HG02884 (cell line): ENCODE measurements around the gene ZNF500.
"Not testable (repeated sequence)": the region's sequence is repeated elsewhere in the genome, so short reads cannot be mapped to it uniquely, and the experiment has no call there.

Experiments used
- ATAC-seq: cut with Tn5 transposase; IDR thresholded peaks from one replicate; pipeline ENCODE4 v1.9.1; 2021; ENCODE audit warnings: mild to moderate bottlenecking, moderate library complexity; ENCODE audit not compliant: unreplicated experiment

Gene ZNF500

GRCh38 chr16:4746991-4747574 is 19.9 kb downstream of the ZNF500 start:
- no peak for ATAC-seq

- no peak for ATAC-seq
Measured at GRCh38 chr16:4746215-4746614, 20.7 kb downstream of the ZNF500 start.

DNA sequence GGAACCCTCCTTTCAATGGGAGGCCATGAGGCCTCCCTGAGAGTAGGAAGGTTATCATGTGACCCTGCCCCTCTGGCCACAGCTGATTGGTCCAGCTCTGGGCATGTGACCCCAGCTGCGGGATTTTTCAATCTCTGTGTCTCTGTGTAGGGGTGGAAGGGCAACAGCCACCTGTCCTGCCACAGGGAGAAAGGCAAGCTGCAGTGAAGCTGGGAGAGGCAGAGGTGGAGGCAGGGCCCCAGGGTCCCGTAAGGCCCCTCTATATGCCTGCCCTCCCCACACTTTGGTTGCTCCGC is 21.7 kb downstream of the ZNF500 start:
- ATAC-seq: no peak

DNA sequence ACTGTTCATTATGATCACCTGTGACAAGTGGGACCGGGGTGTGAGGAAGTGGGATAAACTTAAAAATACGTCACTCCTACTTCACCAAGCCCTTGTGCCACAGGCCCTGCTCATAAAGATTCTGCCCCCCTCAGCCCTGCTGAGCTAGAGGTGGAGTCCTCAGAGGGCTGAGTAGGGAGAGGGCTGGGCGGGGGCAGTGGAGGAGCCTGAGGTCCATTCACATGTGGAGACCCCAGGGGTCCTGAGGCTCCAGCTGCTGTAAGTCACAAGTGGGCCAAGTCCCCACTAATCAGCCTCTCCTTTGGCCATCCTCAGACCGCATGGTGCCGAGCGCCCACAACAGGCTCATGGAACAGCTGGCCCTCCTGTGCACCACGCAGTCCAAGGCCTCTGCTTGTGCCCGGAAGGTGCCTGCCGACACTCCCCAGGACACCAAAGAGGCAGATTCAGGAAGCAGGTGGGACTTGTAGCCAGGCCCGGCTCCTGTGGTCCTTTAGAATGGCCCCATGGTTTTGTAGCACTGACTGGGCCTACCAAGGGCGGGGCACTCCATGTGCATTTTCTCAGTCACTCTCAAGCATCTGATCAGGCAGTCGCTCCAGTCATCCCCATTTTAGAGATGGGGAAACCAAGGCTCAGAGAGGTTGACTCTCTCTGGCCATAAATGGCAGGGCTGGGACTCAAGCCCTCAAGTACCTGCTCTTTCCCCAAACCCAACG is 22.2 kb downstream of the ZNF500 start:
- no peak for ATAC-seq

DNA sequence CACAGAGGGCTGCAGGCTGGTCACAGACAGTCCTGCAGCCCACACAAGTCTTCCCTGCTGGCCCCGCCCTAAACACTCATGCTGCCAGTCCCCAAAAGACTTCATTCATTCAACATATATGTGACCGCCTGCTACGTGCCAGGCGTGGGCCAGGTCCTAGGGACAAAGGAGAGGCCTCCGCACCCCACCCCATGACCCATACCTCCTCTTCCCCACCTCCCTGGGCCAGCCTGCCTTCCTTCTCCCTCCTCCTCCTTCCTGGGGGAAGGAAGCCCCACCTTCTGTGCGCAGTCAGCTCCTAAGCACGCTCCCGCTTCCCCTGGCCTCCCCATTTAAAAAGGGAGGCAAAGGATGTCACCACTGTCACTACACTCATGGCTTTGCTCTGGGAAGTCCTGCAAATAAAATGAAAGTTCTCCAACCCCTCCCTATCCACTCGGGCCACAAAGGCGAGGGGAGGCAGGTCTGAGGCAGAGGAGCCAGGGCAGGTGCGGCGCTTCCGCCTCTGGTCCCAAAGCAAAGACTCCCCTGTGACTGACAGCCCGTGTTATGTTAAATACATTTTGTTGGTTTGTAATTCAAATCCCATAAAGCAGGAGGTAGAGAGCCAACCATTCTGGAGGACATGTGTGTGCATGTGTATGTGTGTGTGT is 23.6 kb downstream of the ZNF500 start:
- no peak for ATAC-seq

- ATAC-seq: not testable (repeated sequence)
Measured at GRCh38 chr16:4738370-4738769, 28.6 kb downstream of the ZNF500 start.

- ATAC-seq: no peak
Measured at GRCh38 chr16:4737545-4737944, 29.4 kb downstream of the ZNF500 start.

- no peak for ATAC-seq
Measured at GRCh38 chr16:4736546-4736945, 30.4 kb downstream of the ZNF500 start.

DNA sequence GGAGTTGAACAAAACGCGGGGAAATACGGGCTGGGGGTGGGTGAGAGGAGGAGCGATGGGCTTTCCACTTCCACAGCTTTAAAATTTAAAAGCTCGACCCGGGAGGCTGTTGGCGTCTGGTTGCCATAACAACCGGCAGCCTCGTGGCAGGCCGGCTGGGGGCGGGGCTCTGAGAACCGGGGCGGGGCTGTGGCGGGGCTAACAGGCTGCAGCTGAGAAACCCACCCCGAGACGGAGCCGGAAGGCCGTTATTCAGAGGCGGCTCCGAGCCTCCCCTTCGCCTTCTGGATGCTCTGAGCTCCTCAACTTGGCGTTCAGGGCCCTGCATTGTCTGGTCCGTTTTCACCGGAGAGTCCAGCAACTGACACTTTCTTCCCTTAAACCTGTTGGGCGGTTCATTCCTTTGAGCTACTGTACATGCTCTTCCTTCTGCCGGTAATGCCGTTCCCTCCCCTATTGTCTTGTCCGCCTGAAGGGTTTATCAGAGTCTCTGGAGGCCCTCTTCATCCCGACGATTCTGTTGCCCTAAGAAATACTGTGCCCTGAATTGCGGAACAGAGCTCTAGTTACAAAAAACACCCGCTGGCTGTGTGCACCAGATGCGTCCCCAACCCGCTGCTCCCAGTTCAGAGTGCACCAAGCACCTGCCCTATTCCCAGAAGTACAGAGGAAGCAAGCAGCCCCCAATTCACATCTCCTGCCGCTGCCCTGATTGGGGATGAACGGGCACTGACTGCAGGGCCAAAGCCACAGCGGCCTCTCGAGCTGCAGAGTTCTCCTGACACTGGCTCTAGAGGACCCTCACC is 32.0 kb downstream of the ZNF500 start:
- peak; percentile 66 for ATAC-seq

DNA sequence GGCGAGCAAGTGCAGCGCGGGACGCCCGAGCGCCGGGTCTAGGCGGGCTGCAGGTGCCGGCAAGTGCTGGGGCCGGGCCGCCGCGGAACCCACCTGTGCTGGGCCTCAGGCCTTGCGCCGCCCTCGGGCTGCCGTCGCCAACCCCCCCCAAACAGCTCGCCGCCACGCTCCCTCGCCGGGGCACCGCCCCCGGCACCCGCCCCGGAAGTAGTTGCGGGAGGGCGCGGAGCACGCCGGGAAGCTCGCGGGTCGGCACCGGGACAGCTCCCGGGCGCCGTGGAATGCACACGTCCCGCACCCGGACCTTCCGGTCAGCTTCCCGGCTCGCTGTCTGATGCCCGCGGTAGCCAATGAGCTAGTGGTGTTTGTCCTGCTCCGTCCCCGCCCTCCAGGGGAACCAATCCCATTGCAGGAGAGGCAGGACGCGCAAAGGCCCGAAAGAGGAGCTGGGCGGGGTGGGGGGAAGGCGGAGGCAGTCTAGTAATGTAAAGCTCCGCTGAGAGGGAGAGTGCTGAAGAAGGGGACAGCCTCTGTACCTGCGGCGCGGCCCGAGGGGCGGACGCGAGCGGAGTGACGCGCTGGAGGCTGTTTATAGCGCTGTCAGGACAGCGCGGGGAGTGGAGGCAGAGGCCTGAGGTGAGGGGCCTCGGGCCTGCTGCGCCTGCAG is 32.8 kb downstream of the ZNF500 start, which contains the start of the genes ANKS3 and DNAAF8:
TSS of gene ANKS3 (minus strand) at position 209 of the 667 bp plus-strand sequence. CDS start 4,122 bp downstream, outside the sequence.
TSS of gene DNAAF8 (plus strand) at position 475 of the 667 bp plus-strand sequence. CDS start 1,978 bp downstream, outside the sequence.
- ATAC-seq: peak; percentile 68

GRCh38 chr16:4733747-4734062 is 33.3 kb downstream of the ZNF500 start:
- ATAC-seq: peak; percentile 2

GRCh38 chr16:4733211-4733742 is 33.7 kb downstream of the ZNF500 start:
- no peak for ATAC-seq

DNA sequence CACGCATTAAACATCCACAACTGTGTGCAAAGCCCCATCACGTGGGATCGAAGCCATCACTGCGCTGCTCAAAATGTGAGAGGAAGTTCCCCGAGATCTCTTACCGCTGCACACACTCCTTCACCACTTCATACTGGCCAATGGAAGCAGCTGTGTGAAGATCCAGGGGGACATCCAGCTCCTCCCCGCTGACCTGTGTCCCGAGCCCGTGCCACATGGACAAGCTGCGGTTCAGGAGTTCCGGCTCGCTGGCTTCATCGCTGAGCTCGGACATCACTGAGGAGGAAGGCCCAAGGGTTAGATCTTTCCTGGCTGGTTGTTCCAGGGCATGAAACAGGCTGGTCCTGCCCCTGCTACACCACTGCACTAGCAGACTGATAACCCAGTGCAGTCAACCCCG is 37.1 kb downstream of the ZNF500 start:
- ATAC-seq: no peak

DNA sequence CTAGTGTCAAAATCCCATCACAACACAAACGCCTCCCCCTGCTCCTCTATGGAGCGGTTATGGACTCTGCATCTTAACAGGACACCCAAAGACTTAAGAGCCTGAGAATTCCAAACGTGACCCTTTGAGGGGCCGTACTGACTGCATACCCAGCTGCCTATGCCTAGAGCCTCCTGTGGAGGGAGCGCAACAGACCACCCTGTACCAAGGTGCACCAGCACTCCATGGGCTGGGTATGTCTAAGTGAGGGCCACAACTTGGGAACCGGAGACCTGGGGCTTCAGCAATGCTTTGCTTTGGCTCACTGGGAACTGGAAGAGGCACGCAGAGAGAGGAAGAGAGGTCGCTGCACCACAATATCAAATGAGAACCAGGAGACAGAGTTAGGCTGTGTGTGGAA is 38.3 kb downstream of the ZNF500 start:
- ATAC-seq: no peak

DNA sequence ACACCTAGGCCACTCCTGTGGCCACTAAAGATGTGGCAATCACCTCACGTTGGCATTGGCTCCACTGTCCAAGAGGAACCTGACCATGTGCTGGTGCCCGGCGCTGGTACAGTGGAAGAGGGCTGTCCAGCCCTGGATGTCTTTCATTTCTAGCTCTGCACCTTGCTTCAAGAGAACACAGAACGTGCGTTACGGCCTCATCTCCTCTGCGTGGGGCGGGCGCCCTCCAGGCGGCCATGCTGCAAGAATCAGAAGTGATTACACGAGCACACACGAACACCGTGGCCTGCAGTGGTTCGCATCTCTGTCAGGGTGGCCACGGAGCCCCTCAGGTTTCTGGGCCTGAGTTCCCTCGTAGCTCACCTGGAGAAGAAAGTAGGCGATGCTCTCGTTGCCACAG is 40.3 kb downstream of the ZNF500 start:
- no peak for ATAC-seq

DNA sequence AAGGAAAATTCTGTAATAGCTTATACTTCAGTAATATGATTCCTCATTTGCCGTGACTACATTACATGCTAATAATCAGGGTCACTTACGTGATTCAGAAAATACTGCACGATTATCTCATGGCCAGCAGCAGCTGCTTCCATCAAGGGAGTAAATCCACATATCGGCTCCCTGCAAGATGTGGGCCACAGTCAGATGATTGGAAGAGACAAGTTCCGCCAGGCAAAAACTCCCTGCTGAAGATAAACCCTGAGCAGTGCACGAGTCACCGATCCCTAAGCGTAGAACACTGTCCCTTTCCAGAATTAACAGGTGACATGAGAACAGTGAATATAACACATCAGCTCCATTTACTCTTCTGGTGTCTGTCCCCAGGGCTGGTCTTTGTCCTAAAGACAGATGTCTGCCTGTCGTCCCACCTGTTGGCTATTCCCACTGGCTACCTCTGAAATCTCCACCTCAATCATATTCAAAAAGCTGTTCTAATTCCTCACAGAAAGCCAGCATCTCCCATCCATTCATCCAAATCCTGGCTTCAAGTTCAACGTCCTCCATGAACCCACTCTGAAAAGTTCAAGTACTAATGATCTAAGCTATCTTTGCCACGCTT is 42.2 kb downstream of the ZNF500 start:
- ATAC-seq: no peak

DNA sequence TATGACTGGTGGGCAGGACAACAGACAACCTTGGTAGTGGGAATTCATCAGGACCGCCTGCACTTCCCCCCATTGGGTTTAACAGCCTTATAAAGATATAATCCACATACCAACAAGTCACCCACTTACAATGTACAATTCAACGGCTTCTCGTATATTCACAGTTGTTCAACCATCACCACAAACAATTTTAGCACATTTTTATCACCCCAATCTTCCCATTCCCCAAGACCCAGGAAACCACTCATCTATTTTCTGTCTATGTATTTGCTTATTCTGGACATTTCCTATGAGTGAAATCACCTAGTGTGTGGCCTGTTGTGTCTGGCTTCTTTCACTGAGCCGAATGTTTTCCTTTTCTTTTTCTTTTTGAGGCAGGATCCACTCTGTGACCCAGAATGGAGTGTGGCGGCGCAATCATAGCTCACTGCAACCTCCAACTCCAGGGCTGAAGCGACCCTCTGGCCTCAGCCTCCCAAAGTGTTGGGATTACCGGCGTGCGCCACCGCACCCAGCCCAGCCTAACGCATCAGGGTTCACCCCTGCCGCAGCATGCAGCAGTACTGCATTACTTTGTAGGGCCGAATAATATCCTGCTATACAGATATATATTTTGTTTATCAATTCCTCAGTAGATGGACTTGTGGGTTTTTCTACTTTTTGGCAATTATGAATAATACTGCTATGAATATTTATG is 43.7 kb downstream of the ZNF500 start:
- no peak for ATAC-seq

DNA sequence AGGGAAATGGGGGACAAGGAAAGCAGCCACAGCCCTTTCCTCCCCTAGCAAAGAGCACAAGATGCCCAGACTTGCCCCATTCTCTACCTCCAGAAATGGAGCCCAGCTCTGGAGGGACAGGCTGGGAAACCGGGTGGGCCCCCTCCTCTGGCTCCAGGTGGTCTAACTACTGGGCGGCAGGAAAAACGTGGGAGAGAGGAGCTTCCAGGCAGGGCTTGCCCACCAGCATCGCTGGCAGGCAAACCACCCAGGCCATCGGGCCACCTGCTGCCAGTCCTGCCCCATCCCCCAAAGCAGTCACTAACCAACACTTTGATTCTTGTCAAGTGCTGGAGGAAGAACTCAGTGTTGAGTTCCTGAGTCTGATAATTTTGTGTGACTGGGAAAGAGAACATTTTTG is 48.5 kb downstream of the ZNF500 start:
- no peak for ATAC-seq

- ATAC-seq: no peak
Measured at GRCh38 chr16:4714996-4715395, 52.0 kb downstream of the ZNF500 start.
